ENCODE data around the gene OSBPL10. TPM values are rescaled to one million over a fixed set of nuclear protein-coding genes. Genes with fewer than 3 reads are reported as not detected.

OSBPL10 gene
- total RNA-seq, 1 donor: 29.0 TPM

DNA sequence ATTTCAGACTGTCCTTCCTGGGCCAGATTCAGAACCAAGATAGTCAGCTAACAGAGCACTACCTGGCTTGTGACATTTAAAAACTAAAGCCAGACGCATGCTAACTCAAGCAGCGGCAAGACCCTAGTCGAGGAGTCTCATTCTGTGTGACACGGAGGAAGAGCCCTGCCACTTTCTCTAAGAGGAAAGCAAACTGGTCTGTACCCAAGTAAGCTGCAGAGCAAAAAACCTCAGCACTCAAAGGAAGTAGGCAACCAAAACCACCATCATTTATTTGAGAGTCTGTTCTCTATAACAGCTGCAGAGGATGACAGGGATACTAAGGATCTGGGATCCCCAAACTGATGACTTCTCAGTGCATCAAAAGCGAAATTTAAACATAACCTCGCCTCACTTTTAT, 152.1 kb downstream of the OSBPL10 start:
- Histone ChIP-seq H3K4me3 (ENCODE audit: insufficient read depth, low read length) (no peak overlapping the region), H3K9me3 (ENCODE audit: low read depth, low read length) (no peaks in the 10 kb centered on the region), H3K27ac (ENCODE audit: low read depth, low read length) (no peak overlapping the region), H4K20me1 (ENCODE audit: insufficient read depth, low read length) (no peaks in the 10 kb centered on the region), H3K4me1 (ENCODE audit: insufficient read depth, low read length) (no peaks in the 10 kb centered on the region), H3K79me2 (ENCODE audit: insufficient read depth, low read length) (no peaks in the 10 kb centered on the region), H3K27me3 (ENCODE audit: insufficient read depth, low read length) (no peaks in the 10 kb centered on the region), H3K36me3 (ENCODE audit: insufficient read depth, low read length) (no peaks in the 10 kb centered on the region), H3K4me2 (ENCODE audit: insufficient read depth, low read length) (no peak overlapping the region), H2AFZ (ENCODE audit: low read length) (no peak overlapping the region)
- DNase-seq (ENCODE audit: insufficient read length, low spot score, missing footprints): no peak
- no peak for TF ChIP-seq CTCF (IDR thresholded peaks at IDR 0.05; ENCODE audit: extremely low read depth, low read depth, low read length)

- no peaks in the 10 kb centered on the region for H3K79me2 ChIP-seq (ENCODE audit: insufficient read depth, low read length)
- H3K36me3 ChIP-seq (ENCODE audit: insufficient read depth, low read length): no peaks in the 10 kb centered on the region
- H3K4me2 ChIP-seq (ENCODE audit: insufficient read depth, low read length): no peak overlapping the region
- no peak for DNase-seq (ENCODE audit: insufficient read length, low spot score, missing footprints)
- H4K20me1 ChIP-seq (ENCODE audit: insufficient read depth, low read length): no peaks in the 10 kb centered on the region
- no peak overlapping the region for H3K27ac ChIP-seq (ENCODE audit: low read depth, low read length)
- no peak overlapping the region for H3K4me3 ChIP-seq (ENCODE audit: insufficient read depth, low read length)
- no peak overlapping the region for H2AFZ ChIP-seq (ENCODE audit: low read length)
- H3K9me3 ChIP-seq (ENCODE audit: low read depth, low read length): no peaks in the 10 kb centered on the region
- H3K4me1 ChIP-seq (ENCODE audit: insufficient read depth, low read length): no peaks in the 10 kb centered on the region
- TF ChIP-seq CTCF (IDR thresholded peaks at IDR 0.05; ENCODE audit: extremely low read depth, low read depth, low read length): no peak
- H3K27me3 ChIP-seq (ENCODE audit: insufficient read depth, low read length): no peaks in the 10 kb centered on the region
These were observed 153.1 kb downstream of the OSBPL10 start for GRCh38 chr3:31828007-31828406.

- Histone ChIP-seq H3K36me3 (ENCODE audit: insufficient read depth, low read length) (no peaks in the 10 kb centered on the region), H3K79me2 (ENCODE audit: insufficient read depth, low read length) (no peaks in the 10 kb centered on the region), H3K9me3 (ENCODE audit: low read depth, low read length) (no peaks in the 10 kb centered on the region), H3K4me3 (ENCODE audit: insufficient read depth, low read length) (no peak overlapping the region), H3K27ac (ENCODE audit: low read depth, low read length) (no peak overlapping the region), H4K20me1 (ENCODE audit: insufficient read depth, low read length) (no peaks in the 10 kb centered on the region), H2AFZ (ENCODE audit: low read length) (no peak overlapping the region), H3K4me1 (ENCODE audit: insufficient read depth, low read length) (no peaks in the 10 kb centered on the region), H3K27me3 (ENCODE audit: insufficient read depth, low read length) (no peaks in the 10 kb centered on the region), H3K4me2 (ENCODE audit: insufficient read depth, low read length) (no peak overlapping the region)
- DNase-seq (ENCODE audit: insufficient read length, low spot score, missing footprints): no peak
- no peak for TF ChIP-seq CTCF (IDR thresholded peaks at IDR 0.05; ENCODE audit: extremely low read depth, low read depth, low read length)
These were observed 157.9 kb downstream of the OSBPL10 start for GRCh38 chr3:31823184-31823583.

DNA sequence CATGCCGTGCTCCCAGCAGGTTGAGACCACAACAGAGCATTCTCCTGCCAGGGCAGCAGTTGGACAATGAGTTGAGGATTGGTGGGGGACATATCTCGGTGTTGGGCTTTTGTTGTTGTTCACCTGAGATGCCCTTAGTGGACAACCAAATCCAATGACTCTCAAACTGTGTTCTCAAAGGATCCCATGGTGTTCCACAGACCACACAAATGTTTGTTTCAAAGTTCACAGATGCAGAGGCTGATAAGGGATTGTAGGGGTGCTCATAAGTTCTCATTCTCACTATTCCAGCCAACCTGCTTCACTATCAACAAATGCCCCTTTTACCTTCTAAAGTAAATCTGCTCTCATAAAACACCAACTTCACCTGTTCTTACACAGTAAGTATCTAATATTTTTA, 159.9 kb downstream of the OSBPL10 start:
- H3K79me2 ChIP-seq (ENCODE audit: insufficient read depth, low read length): no peaks in the 10 kb centered on the region
- no peak overlapping the region for H2AFZ ChIP-seq (ENCODE audit: low read length)

More for the DNA sequence above, 159.9 kb downstream of the OSBPL10 start:
- Histone ChIP-seq H3K27me3 (ENCODE audit: insufficient read depth, low read length) (no peaks in the 10 kb centered on the region), H3K27ac (ENCODE audit: low read depth, low read length) (no peak overlapping the region), H3K9me3 (ENCODE audit: low read depth, low read length) (no peaks in the 10 kb centered on the region), H3K36me3 (ENCODE audit: insufficient read depth, low read length) (no peaks in the 10 kb centered on the region), H4K20me1 (ENCODE audit: insufficient read depth, low read length) (no peaks in the 10 kb centered on the region), H3K4me1 (ENCODE audit: insufficient read depth, low read length) (no peaks in the 10 kb centered on the region), H3K4me2 (ENCODE audit: insufficient read depth, low read length) (no peak overlapping the region), H3K4me3 (ENCODE audit: insufficient read depth, low read length) (no peak overlapping the region)
- no peak for TF ChIP-seq CTCF (IDR thresholded peaks at IDR 0.05; ENCODE audit: extremely low read depth, low read depth, low read length)
- DNase-seq (ENCODE audit: insufficient read length, low spot score, missing footprints): no peak
